Chondrocyte (in vitro differentiated cells): Measurements from ENCODE around the gene RADIL. TPM values are rescaled to one million over a fixed set of nuclear protein-coding genes. Genes with fewer than 3 reads are reported as not detected.
A peak's percentile ranks its signal among the peaks of the same experiment; 100 is the strongest.

Experiments
- DNase-seq: peaks from one replicate; pipeline ENCODE4 v3.0.0; 2021; ENCODE audit warnings: mixed read lengths, low spot score
- H3K27ac Mint-ChIP-seq: one replicate; pipeline ENCODE4 v1.8.0; 2021; ENCODE audit warnings: mild to moderate bottlenecking, moderate library complexity, mixed read lengths; ENCODE audit not compliant: unreplicated experiment
- H3K27me3 Mint-ChIP-seq: 2 replicates; pipeline ENCODE4 v1.8.0; 2021; ENCODE audit warnings: low read depth, mixed read lengths
- H3K36me3 Mint-ChIP-seq: 2 replicates; pipeline ENCODE4 v1.8.0; 2021; ENCODE audit warnings: low read depth, mixed read lengths
- H3K4me1 Mint-ChIP-seq: 2 replicates; pipeline ENCODE4 v1.8.0; 2021; ENCODE audit warnings: low read depth, mild to moderate bottlenecking, mixed read lengths
- H3K4me3 Mint-ChIP-seq: one replicate; pipeline ENCODE4 v1.8.0; 2021; ENCODE audit warnings: mild to moderate bottlenecking, moderate library complexity, mixed read lengths; ENCODE audit not compliant: unreplicated experiment
- H3K9me3 Mint-ChIP-seq: 2 replicates; pipeline ENCODE4 v1.8.0; 2021; ENCODE audit warnings: low read depth, mixed read lengths
- CTCF ChIP-seq: fragments of 200-600 bp; sonication (generic); IDR thresholded peaks from 2 replicates; pipeline ENCODE4 v1.5.0; 2021; ENCODE audit warnings: antibody characterized with exemption, mild to moderate bottlenecking, moderate library complexity
- total RNA-seq: library from RNA; stranded (reverse); gene quantifications from 3 replicates; pipeline ENCODE4 v1.2.1, GENCODE V29; 2021

Gene RADIL
- total RNA-seq, 1 donor from 2014 or later, result 1.2 TPM

- Mint-ChIP-seq H3K27ac (no peak overlapping the region), H3K9me3 (peaks cover 13% of the 10 kb centered on the region), H3K36me3 (peaks cover 7% of the 10 kb centered on the region), H3K27me3 (no peaks in the 10 kb centered on the region), H3K4me3 (no peak overlapping the region), H3K4me1 (peaks cover 4% of the 10 kb centered on the region)
- DNase-seq, result peak; percentile 89
- TF ChIP-seq CTCF, result no peak
Observed at GRCh38 chr7:4815609-4816418, 67.7 kb downstream of the RADIL start.

GRCh38 chr7:4815121-4815520 is 68.4 kb downstream of the RADIL start:
- peak; percentile 87 for DNase-seq
- peaks cover 13% of the 10 kb centered on the region for H3K9me3 Mint-ChIP-seq
- H3K27me3 Mint-ChIP-seq, result no peaks in the 10 kb centered on the region
- H3K27ac Mint-ChIP-seq, result no peak overlapping the region
- H3K4me1 Mint-ChIP-seq, result peaks cover 4% of the 10 kb centered on the region
- peaks cover 7% of the 10 kb centered on the region for H3K36me3 Mint-ChIP-seq
- H3K4me3 Mint-ChIP-seq, result no peak overlapping the region
- no peak for TF ChIP-seq CTCF

GRCh38 chr7:4814433-4814832 is 69.1 kb downstream of the RADIL start:
- Mint-ChIP-seq H3K4me1 (no peaks in the 10 kb centered on the region), H3K9me3 (peaks cover 13% of the 10 kb centered on the region), H3K27me3 (no peaks in the 10 kb centered on the region), H3K27ac (no peak overlapping the region), H3K4me3 (no peak overlapping the region), H3K36me3 (peaks cover 7% of the 10 kb centered on the region)
- peak; percentile 63 for DNase-seq
- TF ChIP-seq CTCF, result no peak

GRCh38 chr7:4809666-4810065 is 73.8 kb downstream of the RADIL start:
- H3K36me3 Mint-ChIP-seq, result peaks cover 7% of the 10 kb centered on the region
- H3K27ac Mint-ChIP-seq, result no peak overlapping the region
- H3K9me3 Mint-ChIP-seq, result peaks cover 13% of the 10 kb centered on the region
- H3K27me3 Mint-ChIP-seq, result peaks cover 13% of the 10 kb centered on the region
- TF ChIP-seq CTCF, result no peak
- H3K4me1 Mint-ChIP-seq, result no peaks in the 10 kb centered on the region
- DNase-seq, result no peak
- no peak overlapping the region for H3K4me3 Mint-ChIP-seq

- Mint-ChIP-seq H3K4me1 (no peaks in the 10 kb centered on the region), H3K27ac (no peak overlapping the region), H3K9me3 (peaks cover 13% of the 10 kb centered on the region), H3K27me3 (peaks cover 13% of the 10 kb centered on the region), H3K4me3 (no peak overlapping the region), H3K36me3 (peaks cover 7% of the 10 kb centered on the region)
- DNase-seq, result peak; percentile 83
- TF ChIP-seq CTCF, result no peak
Observed at GRCh38 chr7:4809091-4809591, 74.4 kb downstream of the RADIL start.
